Prostate gland (tissue), 2 donors: ENCODE results near the gene PPID.
"Not testable (repeated sequence)": the region's sequence is repeated elsewhere in the genome, so short reads cannot be mapped to it uniquely, and the experiment has no call there.

Experiments
- CTCF ChIP-seq, 4 experiments: fragments of 200-600 bp in 2 of 4; fragments of 450-650 bp in 2 of 4; sonication (generic) in 2 of 4; IDR thresholded peaks; 1 replicate in 3 of 4; 2 replicates in 1 of 4; pipeline ENCODE4 v1.5.1; 2016 to 2019; ENCODE audit warnings: antibody characterized with exemption in 4 of 4, mild to moderate bottlenecking in 2 of 4, moderate library complexity in 2 of 4
- POLR2AphosphoS5 ChIP-seq: sonication (generic); formaldehyde crosslinking; IDR thresholded peaks from one replicate; pipeline ENCODE4 v1.6.1; 2017; ENCODE audit warnings: antibody characterized with exemption

DNA sequence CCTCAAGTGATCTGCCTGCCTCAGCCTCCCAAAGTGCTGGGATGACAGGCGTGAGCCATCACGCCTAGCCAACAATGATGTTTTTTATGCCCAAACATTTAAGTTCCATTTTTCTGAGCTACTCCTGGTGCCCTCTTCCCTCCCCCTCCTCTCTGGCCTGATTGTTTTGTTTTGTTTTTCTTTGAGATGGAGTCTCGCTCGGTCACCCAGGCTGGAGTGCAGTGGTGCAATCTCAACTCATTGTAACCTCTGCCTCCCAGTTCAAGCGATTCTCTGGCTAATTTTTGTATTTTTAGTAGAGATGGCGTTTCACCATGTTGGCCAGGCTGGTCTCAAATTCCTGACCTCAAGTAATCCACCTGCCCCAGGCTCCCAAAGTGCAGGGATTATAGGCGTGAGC, 32.6 kb upstream of the PPID start:
- not testable (repeated sequence) for TF ChIP-seq CTCF (IDR thresholded peaks at IDR 0.05); POLR2AphosphoS5
